Right lobe of liver (tissue), 4 donors: ENCODE measurements around the gene SESTD1.

Source experiments
- CTCF ChIP-seq, 4 donors: fragments of 200-600 bp in 3 of 4; fragments of 450-650 bp in 1 of 4; IDR thresholded peaks; one replicate each; pipeline versions ENCODE4 v1.5.1 to v1.8.0; 2016 to 2022; ENCODE audit warnings: antibody characterized with exemption in 4 of 4, mild to moderate bottlenecking in 2 of 4
- POLR2A ChIP-seq: fragments of 450-650 bp; IDR thresholded peaks from one replicate; pipeline ENCODE4 v1.6.1; 2017; ENCODE audit warnings: antibody characterized with exemption, mild to moderate bottlenecking
- donor health status: DM: no; HTN: no; CAD: no.
- donor health status: DM: no; HTN: no; CAD: no.
- donor health status: DM: no; HTN: yes; CAD: no.

GRCh38 chr2:179140571-179140970 lies 124.1 kb downstream of the SESTD1 start:
- TF ChIP-seq CTCF (IDR thresholded peaks at IDR 0.05) (no peak), POLR2A (no peak)
